Tibial nerve (tissue), 4 donors: Measurements from ENCODE around the gene PELO.

Source experiments
- EP300 ChIP-seq, 2 donors: sonication (generic); formaldehyde crosslinking; IDR thresholded peaks; one replicate each; pipeline ENCODE4 v1.6.1; 2017; ENCODE audit warnings: antibody characterized with exemption in 2 of 2, mild to moderate bottlenecking in 1 of 2
- POLR2A ChIP-seq, 2 donors: fragments of 450-650 bp; IDR thresholded peaks; one replicate each; pipeline ENCODE4 v1.6.1; 2017; ENCODE audit warnings: antibody characterized with exemption in 2 of 2, mild to moderate bottlenecking in 2 of 2, moderate library complexity in 2 of 2
- TF ChIP-seq, protein P1 (sequence below), 5 experiments: fragments of 200-600 bp in 3 of 5; fragments of 450-650 bp in 2 of 5; sonication (generic) in 3 of 5; IDR thresholded peaks; one replicate each; pipeline ENCODE4 v1.5.1; 2016 to 2019; ENCODE audit warnings: antibody characterized with exemption in 5 of 5, mild to moderate bottlenecking in 3 of 5, moderate library complexity in 2 of 5

GRCh38 chr5:52746539-52746938 lies 41.2 kb upstream of the PELO start:
- TF ChIP-seq, protein P1, sequence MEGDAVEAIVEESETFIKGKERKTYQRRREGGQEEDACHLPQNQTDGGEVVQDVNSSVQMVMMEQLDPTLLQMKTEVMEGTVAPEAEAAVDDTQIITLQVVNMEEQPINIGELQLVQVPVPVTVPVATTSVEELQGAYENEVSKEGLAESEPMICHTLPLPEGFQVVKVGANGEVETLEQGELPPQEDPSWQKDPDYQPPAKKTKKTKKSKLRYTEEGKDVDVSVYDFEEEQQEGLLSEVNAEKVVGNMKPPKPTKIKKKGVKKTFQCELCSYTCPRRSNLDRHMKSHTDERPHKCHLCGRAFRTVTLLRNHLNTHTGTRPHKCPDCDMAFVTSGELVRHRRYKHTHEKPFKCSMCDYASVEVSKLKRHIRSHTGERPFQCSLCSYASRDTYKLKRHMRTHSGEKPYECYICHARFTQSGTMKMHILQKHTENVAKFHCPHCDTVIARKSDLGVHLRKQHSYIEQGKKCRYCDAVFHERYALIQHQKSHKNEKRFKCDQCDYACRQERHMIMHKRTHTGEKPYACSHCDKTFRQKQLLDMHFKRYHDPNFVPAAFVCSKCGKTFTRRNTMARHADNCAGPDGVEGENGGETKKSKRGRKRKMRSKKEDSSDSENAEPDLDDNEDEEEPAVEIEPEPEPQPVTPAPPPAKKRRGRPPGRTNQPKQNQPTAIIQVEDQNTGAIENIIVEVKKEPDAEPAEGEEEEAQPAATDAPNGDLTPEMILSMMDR (IDR thresholded peaks at IDR 0.05), result no peak
- no peak for TF ChIP-seq POLR2A (IDR thresholded peaks at IDR 0.05)
- TF ChIP-seq EP300 (IDR thresholded peaks at IDR 0.05), result no peak
